K562 (cell line): ENCODE results near the gene SP6. TPM values are rescaled to one million over a fixed set of nuclear protein-coding genes. Genes with fewer than 3 reads are reported as not detected.

Source experiments
- HLTF ChIP-seq: fragments of 450-650 bp; IDR thresholded peaks from 2 replicates; pipeline ENCODE4 v1.6.1; 2016
- HSF4 ChIP-seq: fragments of 250-450 bp; sonication (Bioruptor Pico); IDR thresholded peaks from 2 replicates; pipeline ENCODE4 v2.1.2; 2022; ENCODE audit warnings: mild to moderate bottlenecking, moderate library complexity, borderline replicate concordance
- PCBP1 ChIP-seq: fragments of 200-400 bp; formaldehyde crosslinking; IDR thresholded peaks from 2 replicates; pipeline ENCODE4 v1.6.1; 2018; ENCODE audit warnings: mild to moderate bottlenecking, low read depth, low read length; ENCODE audit not compliant: poor library complexity, severe bottlenecking
- POLR2G ChIP-seq: fragments of 200-400 bp; formaldehyde crosslinking; IDR thresholded peaks from 2 replicates; pipeline ENCODE4 v1.6.1; 2017; ENCODE audit warnings: low read depth, mild to moderate bottlenecking, antibody characterized with exemption, low read length, moderate library complexity
- SIRT6 ChIP-seq: IDR thresholded peaks from one replicate; pipeline ENCODE4 v1.6.1; 2012; ENCODE audit warnings: low read depth, mild to moderate bottlenecking, control low read depth, inconsistent platforms, low read length, moderate library complexity
- polyA plus RNA-seq, 8 experiments: library from polyadenylated mRNA; depleted of rRNA in 4 of 8; stranded (reverse) in 5 of 8; unstranded in 3 of 8; fragments of >200 nt; fragmentation: Nextera tagmentation in 2 of 8; fragmentation: Illumina TruSeq in 1 of 8; extraction: Ambion mirVana in 2 of 8; extraction: Trizol in 1 of 8; gene quantifications; 2 replicates each; pipeline versions ENCODE4 v1.2.1 to v1.2.3, GENCODE V29; 2011 to 2014; ENCODE audit warnings: inconsistent platforms in 1 of 8, missing spikeins in 1 of 8
- total RNA-seq, 7 experiments: library from RNA; depleted of rRNA in 6 of 7; stranded (reverse); fragments of >200 nt in 6 of 7; fragmentation: Illumina TruSeq in 2 of 7; extraction: Trizol in 2 of 7; gene quantifications; 2 replicates each; pipeline versions ENCODE4 v1.2.1 to v1.2.3, GENCODE V29; 2011 to 2021; ENCODE audit warnings: low replicate concordance in 1 of 7
- TF ChIP-seq, protein P1 (sequence below): fragments of 450-650 bp; IDR thresholded peaks from 2 replicates; pipeline ENCODE4 v1.6.1; 2016; ENCODE audit warnings: mild to moderate bottlenecking, moderate library complexity
- TF ChIP-seq, protein P2 (sequence below): sonication (generic); formaldehyde crosslinking; IDR thresholded peaks from 2 replicates; pipeline ENCODE4 v1.9.0; 2022; ENCODE audit warnings: mild to moderate bottlenecking, missing genetic modification reagents
- TF ChIP-seq, protein P3 (sequence below): IDR thresholded peaks from 2 replicates; pipeline ENCODE4 v1.6.1; 2011; ENCODE audit not compliant: insufficient read length; ENCODE audit errors: extremely low read depth
- TF ChIP-seq, protein P4 (sequence below): sonication (generic); formaldehyde crosslinking; IDR thresholded peaks from 2 replicates; pipeline ENCODE4 v1.8.0; 2022; ENCODE audit warnings: missing genetic modification reagents, mild to moderate bottlenecking, borderline replicate concordance

The SP6 gene
- total and polyA plus RNA-seq, 9 of the 15 experiments (the other 6 are each of a cell fraction or from before 2014, with no cell fraction given): 0.11 to 7.9 (median 2.2) TPM

DNA sequence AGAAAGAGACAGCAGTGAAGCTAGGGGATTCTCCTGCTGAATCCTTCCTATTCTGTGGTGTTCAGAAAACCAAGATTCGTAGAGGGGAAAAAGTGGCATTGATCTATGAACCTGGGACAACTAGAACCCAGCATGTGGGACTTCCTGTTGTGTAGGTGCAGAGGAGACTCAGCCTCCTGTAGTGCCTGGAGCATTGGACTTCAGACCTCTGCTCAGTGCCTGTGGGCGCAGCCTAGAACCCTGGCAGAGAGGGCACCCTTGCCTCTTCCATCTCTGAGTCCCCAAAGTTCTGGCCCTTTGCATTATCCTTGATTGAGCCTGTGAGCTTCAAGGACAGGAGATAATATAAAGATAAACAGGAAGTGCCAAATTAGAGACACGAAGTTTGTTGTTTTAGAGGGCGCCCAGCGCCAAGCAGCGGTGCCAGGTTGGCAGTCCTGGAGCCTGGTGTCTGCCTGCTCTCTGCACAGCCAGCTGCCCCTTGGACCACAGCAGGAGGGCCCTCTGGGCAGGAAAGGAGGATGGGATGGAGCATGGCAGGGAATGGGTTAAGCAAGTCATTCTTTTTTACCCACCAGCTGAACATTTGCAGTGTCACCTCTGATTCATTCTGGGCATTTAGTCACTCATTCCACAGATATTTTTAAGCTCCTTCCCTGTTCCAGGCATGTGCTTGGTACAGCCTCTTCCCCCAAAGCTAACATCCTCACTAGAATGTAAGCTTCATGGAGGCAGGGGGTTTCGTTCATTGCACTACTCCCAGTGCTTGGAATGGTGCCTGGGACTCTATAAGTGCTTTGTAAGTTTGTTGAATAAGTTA, 11.9 kb upstream of the SP6 start (continued):
- TF ChIP-seq, protein P1, sequence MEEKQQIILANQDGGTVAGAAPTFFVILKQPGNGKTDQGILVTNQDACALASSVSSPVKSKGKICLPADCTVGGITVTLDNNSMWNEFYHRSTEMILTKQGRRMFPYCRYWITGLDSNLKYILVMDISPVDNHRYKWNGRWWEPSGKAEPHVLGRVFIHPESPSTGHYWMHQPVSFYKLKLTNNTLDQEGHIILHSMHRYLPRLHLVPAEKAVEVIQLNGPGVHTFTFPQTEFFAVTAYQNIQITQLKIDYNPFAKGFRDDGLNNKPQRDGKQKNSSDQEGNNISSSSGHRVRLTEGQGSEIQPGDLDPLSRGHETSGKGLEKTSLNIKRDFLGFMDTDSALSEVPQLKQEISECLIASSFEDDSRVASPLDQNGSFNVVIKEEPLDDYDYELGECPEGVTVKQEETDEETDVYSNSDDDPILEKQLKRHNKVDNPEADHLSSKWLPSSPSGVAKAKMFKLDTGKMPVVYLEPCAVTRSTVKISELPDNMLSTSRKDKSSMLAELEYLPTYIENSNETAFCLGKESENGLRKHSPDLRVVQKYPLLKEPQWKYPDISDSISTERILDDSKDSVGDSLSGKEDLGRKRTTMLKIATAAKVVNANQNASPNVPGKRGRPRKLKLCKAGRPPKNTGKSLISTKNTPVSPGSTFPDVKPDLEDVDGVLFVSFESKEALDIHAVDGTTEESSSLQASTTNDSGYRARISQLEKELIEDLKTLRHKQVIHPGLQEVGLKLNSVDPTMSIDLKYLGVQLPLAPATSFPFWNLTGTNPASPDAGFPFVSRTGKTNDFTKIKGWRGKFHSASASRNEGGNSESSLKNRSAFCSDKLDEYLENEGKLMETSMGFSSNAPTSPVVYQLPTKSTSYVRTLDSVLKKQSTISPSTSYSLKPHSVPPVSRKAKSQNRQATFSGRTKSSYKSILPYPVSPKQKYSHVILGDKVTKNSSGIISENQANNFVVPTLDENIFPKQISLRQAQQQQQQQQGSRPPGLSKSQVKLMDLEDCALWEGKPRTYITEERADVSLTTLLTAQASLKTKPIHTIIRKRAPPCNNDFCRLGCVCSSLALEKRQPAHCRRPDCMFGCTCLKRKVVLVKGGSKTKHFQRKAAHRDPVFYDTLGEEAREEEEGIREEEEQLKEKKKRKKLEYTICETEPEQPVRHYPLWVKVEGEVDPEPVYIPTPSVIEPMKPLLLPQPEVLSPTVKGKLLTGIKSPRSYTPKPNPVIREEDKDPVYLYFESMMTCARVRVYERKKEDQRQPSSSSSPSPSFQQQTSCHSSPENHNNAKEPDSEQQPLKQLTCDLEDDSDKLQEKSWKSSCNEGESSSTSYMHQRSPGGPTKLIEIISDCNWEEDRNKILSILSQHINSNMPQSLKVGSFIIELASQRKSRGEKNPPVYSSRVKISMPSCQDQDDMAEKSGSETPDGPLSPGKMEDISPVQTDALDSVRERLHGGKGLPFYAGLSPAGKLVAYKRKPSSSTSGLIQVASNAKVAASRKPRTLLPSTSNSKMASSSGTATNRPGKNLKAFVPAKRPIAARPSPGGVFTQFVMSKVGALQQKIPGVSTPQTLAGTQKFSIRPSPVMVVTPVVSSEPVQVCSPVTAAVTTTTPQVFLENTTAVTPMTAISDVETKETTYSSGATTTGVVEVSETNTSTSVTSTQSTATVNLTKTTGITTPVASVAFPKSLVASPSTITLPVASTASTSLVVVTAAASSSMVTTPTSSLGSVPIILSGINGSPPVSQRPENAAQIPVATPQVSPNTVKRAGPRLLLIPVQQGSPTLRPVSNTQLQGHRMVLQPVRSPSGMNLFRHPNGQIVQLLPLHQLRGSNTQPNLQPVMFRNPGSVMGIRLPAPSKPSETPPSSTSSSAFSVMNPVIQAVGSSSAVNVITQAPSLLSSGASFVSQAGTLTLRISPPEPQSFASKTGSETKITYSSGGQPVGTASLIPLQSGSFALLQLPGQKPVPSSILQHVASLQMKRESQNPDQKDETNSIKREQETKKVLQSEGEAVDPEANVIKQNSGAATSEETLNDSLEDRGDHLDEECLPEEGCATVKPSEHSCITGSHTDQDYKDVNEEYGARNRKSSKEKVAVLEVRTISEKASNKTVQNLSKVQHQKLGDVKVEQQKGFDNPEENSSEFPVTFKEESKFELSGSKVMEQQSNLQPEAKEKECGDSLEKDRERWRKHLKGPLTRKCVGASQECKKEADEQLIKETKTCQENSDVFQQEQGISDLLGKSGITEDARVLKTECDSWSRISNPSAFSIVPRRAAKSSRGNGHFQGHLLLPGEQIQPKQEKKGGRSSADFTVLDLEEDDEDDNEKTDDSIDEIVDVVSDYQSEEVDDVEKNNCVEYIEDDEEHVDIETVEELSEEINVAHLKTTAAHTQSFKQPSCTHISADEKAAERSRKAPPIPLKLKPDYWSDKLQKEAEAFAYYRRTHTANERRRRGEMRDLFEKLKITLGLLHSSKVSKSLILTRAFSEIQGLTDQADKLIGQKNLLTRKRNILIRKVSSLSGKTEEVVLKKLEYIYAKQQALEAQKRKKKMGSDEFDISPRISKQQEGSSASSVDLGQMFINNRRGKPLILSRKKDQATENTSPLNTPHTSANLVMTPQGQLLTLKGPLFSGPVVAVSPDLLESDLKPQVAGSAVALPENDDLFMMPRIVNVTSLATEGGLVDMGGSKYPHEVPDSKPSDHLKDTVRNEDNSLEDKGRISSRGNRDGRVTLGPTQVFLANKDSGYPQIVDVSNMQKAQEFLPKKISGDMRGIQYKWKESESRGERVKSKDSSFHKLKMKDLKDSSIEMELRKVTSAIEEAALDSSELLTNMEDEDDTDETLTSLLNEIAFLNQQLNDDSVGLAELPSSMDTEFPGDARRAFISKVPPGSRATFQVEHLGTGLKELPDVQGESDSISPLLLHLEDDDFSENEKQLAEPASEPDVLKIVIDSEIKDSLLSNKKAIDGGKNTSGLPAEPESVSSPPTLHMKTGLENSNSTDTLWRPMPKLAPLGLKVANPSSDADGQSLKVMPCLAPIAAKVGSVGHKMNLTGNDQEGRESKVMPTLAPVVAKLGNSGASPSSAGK: no peak
- TF ChIP-seq, protein P2, sequence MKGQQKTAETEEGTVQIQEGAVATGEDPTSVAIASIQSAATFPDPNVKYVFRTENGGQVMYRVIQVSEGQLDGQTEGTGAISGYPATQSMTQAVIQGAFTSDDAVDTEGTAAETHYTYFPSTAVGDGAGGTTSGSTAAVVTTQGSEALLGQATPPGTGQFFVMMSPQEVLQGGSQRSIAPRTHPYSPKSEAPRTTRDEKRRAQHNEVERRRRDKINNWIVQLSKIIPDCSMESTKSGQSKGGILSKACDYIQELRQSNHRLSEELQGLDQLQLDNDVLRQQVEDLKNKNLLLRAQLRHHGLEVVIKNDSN: no peak
- TF ChIP-seq HLTF (no peak), PCBP1 (no peak), SIRT6 (no peak), HSF4 (no peak), POLR2G (no peak)
- TF ChIP-seq, protein P3, sequence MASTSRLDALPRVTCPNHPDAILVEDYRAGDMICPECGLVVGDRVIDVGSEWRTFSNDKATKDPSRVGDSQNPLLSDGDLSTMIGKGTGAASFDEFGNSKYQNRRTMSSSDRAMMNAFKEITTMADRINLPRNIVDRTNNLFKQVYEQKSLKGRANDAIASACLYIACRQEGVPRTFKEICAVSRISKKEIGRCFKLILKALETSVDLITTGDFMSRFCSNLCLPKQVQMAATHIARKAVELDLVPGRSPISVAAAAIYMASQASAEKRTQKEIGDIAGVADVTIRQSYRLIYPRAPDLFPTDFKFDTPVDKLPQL: no peak
- TF ChIP-seq, protein P4, sequence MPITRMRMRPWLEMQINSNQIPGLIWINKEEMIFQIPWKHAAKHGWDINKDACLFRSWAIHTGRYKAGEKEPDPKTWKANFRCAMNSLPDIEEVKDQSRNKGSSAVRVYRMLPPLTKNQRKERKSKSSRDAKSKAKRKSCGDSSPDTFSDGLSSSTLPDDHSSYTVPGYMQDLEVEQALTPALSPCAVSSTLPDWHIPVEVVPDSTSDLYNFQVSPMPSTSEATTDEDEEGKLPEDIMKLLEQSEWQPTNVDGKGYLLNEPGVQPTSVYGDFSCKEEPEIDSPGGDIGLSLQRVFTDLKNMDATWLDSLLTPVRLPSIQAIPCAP (CRISPR knock-in tag): no peak
